H9 (cell line): Measurements from ENCODE around the gene GNL3. TPM values are rescaled to one million over a fixed set of nuclear protein-coding genes. Genes with fewer than 3 reads are reported as not detected.

Experiments used
- DNase-seq: peaks from one replicate; pipeline ENCODE4 v3.0.0-alpha.2; 2017
- H2AFZ ChIP-seq: one replicate; pipeline ENCODE4 v1.6.1; 2013; ENCODE audit warnings: mild to moderate bottlenecking, low read length, control low read depth, moderate library complexity
- H2AK5ac ChIP-seq: 2 replicates; pipeline ENCODE4 v1.6.1; 2013; ENCODE audit warnings: low read length, control low read depth, mixed read lengths; ENCODE audit not compliant: insufficient read length
- H2BK120ac ChIP-seq: one replicate; pipeline ENCODE4 v1.6.1; 2013; ENCODE audit warnings: low read depth, mild to moderate bottlenecking, low read length, control low read depth, inconsistent platforms; ENCODE audit not compliant: poor library complexity, severe bottlenecking
- H2BK12ac ChIP-seq: 2 replicates; pipeline ENCODE4 v1.6.1; 2013; ENCODE audit warnings: low read length, control low read depth, mixed read lengths, low read depth; ENCODE audit not compliant: insufficient read length
- H2BK15ac ChIP-seq: 2 replicates; pipeline ENCODE4 v1.6.1; 2013; ENCODE audit warnings: low read depth, low read length, control low read depth
- H2BK20ac ChIP-seq: one replicate; pipeline ENCODE4 v1.6.1; 2013; ENCODE audit warnings: low read depth, mild to moderate bottlenecking, low read length, control low read depth, inconsistent platforms; ENCODE audit not compliant: poor library complexity, severe bottlenecking
- H2BK5ac ChIP-seq: 2 replicates; pipeline ENCODE4 v1.6.1; 2013; ENCODE audit warnings: low read length, control low read depth, mixed read lengths; ENCODE audit not compliant: insufficient read length
- H3K14ac ChIP-seq: 2 replicates; pipeline ENCODE4 v1.6.1; 2013; ENCODE audit warnings: low read length, control low read depth; ENCODE audit not compliant: insufficient read depth
- H3K18ac ChIP-seq: 2 replicates; pipeline ENCODE4 v1.6.1; 2013; ENCODE audit warnings: low read depth, mild to moderate bottlenecking, mixed read lengths, low read length, control low read depth; ENCODE audit not compliant: insufficient read length
- H3K23ac ChIP-seq: 2 replicates; pipeline ENCODE4 v1.6.1; 2013; ENCODE audit warnings: low read length, control low read depth, mixed read lengths, low read depth; ENCODE audit not compliant: insufficient read length
- H3K23me2 ChIP-seq: 2 replicates; pipeline ENCODE4 v1.6.1; 2013; ENCODE audit warnings: low read depth, mild to moderate bottlenecking, mixed read lengths, low read length, control low read depth; ENCODE audit not compliant: insufficient read length, poor library complexity, severe bottlenecking
- H3K27ac ChIP-seq: 2 replicates; pipeline ENCODE4 v1.5.1; 2013; ENCODE audit warnings: low read length, control low read depth, mixed read lengths, low read depth; ENCODE audit not compliant: insufficient read length
- H3K27me3 ChIP-seq: 2 replicates; pipeline ENCODE4 v1.6.1; 2013; ENCODE audit warnings: low read length, control low read depth, inconsistent platforms; ENCODE audit not compliant: insufficient read depth
- H3K4ac ChIP-seq: 2 replicates; pipeline ENCODE4 v1.6.1; 2013; ENCODE audit warnings: low read depth, mild to moderate bottlenecking, control low read depth, inconsistent platforms, low read length, moderate library complexity
- H3K4me1 ChIP-seq: 2 replicates; pipeline ENCODE4 v1.6.1; 2013; ENCODE audit warnings: low read length, control low read depth, inconsistent platforms; ENCODE audit not compliant: insufficient read depth
- H3K4me2 ChIP-seq: 2 replicates; pipeline ENCODE4 v1.6.1; 2013; ENCODE audit warnings: low read length, control low read depth, mixed read lengths; ENCODE audit not compliant: insufficient read length, insufficient read depth
- H3K56ac ChIP-seq: 2 replicates; pipeline ENCODE4 v1.6.1; 2013; ENCODE audit warnings: low read depth, mild to moderate bottlenecking, mixed read lengths, low read length, control low read depth; ENCODE audit not compliant: insufficient read length
- H3K79me1 ChIP-seq: 2 replicates; pipeline ENCODE4 v1.6.1; 2013; ENCODE audit warnings: low read depth, mild to moderate bottlenecking, moderate library complexity, low read length, control low read depth, inconsistent platforms; ENCODE audit not compliant: insufficient read depth, poor library complexity, severe bottlenecking
- H3K79me2 ChIP-seq: 2 replicates; pipeline ENCODE4 v1.6.1; 2013; ENCODE audit warnings: low read length, control low read depth, inconsistent platforms; ENCODE audit not compliant: insufficient read depth
- H3K9ac ChIP-seq: 2 replicates; pipeline ENCODE4 v1.6.1; 2013; ENCODE audit warnings: low read length, control low read depth, mixed read lengths; ENCODE audit not compliant: insufficient read length; ENCODE audit errors: extremely low read depth
- H3K9me3 ChIP-seq: one replicate; pipeline ENCODE4 v1.6.1; 2013; ENCODE audit warnings: low read depth, low read length, inconsistent platforms; ENCODE audit not compliant: control insufficient read depth
- H3T11ph ChIP-seq: one replicate; pipeline ENCODE4 v1.6.1; 2013; ENCODE audit warnings: mild to moderate bottlenecking, low read length, control low read depth, inconsistent platforms
- H4K20me1 ChIP-seq: one replicate; pipeline ENCODE4 v1.6.1; 2013; ENCODE audit not compliant: control insufficient read depth, insufficient read length, insufficient read depth
- H4K5ac ChIP-seq: 2 replicates; pipeline ENCODE4 v1.6.1; 2013; ENCODE audit warnings: low read depth, mild to moderate bottlenecking, mixed read lengths, low read length, control low read depth; ENCODE audit not compliant: insufficient read length
- H4K8ac ChIP-seq: replicated peaks from 2 replicates; pipeline ENCODE4 v1.6.1; 2013; ENCODE audit warnings: low read length, control low read depth, mixed read lengths, low read depth; ENCODE audit not compliant: insufficient read length
- H4K91ac ChIP-seq: 2 replicates; pipeline ENCODE4 v1.6.1; 2013; ENCODE audit warnings: low read depth, mild to moderate bottlenecking, moderate library complexity, mixed read lengths, low read length, control low read depth; ENCODE audit not compliant: insufficient read length
- H3K27ac Mint-ChIP-seq, 3 experiments: 2 replicates in 2 of 3; 3 replicates in 1 of 3; pipeline ENCODE4 v1.8.0; 2020 to 2021; ENCODE audit warnings: mixed read lengths in 3 of 3, mild to moderate bottlenecking in 1 of 3, moderate library complexity in 1 of 3
- H3K27me3 Mint-ChIP-seq: 2 replicates; pipeline ENCODE4 v1.8.0; 2021; ENCODE audit warnings: low read depth, mild to moderate bottlenecking, moderate library complexity, mixed read lengths
- H3K36me3 Mint-ChIP-seq, 3 experiments: 2 replicates in 2 of 3; 3 replicates in 1 of 3; pipeline ENCODE4 v1.8.0; 2020 to 2021; ENCODE audit warnings: low read depth in 3 of 3, mixed read lengths in 3 of 3; ENCODE audit not compliant: insufficient read depth in 1 of 3
- H3K4me1 Mint-ChIP-seq, 2 experiments: 2 replicates each; pipeline ENCODE4 v1.8.0; 2020; ENCODE audit warnings: mixed read lengths in 2 of 2
- H3K4me3 Mint-ChIP-seq, 2 experiments: 2 replicates in 1 of 2; 3 replicates in 1 of 2; pipeline ENCODE4 v1.8.0; 2020 to 2021; ENCODE audit warnings: mild to moderate bottlenecking in 2 of 2, mixed read lengths in 2 of 2, moderate library complexity in 1 of 2
- H3K9me3 Mint-ChIP-seq, 2 experiments: 2 replicates in 1 of 2; 3 replicates in 1 of 2; pipeline ENCODE4 v1.8.0; 2020; ENCODE audit warnings: mild to moderate bottlenecking in 2 of 2, mixed read lengths in 2 of 2, moderate library complexity in 1 of 2
- WGBS: extraction: QIAGEN DNeasy Blood & Tissue Kit; methylation state at CpG from one replicate; pipeline ENCODE4 v1.1.7; 2013; ENCODE audit warnings: missing lambda C conversion rate, low lambda C conversion rate, mixed read lengths; ENCODE audit not compliant: insufficient read length; ENCODE audit errors: extremely low coverage; 5-methylcytosine and 5-hydroxymethylcytosine counted together
- total RNA-seq: library from RNA; stranded (reverse); gene quantifications from 2 replicates; pipeline ENCODE4 v1.2.1, GENCODE V29; 2021
- TF ChIP-seq, protein P1 (sequence below): fragments of 200-600 bp; sonication (generic); conservative IDR thresholded peaks from 3 replicates; pipeline ENCODE4 v1.8.0; 2021; ENCODE audit warnings: antibody characterized with exemption, mild to moderate bottlenecking

GNL3 gene
- total RNA-seq, 1 experiment from 2014 or later = 250 TPM

DNA sequence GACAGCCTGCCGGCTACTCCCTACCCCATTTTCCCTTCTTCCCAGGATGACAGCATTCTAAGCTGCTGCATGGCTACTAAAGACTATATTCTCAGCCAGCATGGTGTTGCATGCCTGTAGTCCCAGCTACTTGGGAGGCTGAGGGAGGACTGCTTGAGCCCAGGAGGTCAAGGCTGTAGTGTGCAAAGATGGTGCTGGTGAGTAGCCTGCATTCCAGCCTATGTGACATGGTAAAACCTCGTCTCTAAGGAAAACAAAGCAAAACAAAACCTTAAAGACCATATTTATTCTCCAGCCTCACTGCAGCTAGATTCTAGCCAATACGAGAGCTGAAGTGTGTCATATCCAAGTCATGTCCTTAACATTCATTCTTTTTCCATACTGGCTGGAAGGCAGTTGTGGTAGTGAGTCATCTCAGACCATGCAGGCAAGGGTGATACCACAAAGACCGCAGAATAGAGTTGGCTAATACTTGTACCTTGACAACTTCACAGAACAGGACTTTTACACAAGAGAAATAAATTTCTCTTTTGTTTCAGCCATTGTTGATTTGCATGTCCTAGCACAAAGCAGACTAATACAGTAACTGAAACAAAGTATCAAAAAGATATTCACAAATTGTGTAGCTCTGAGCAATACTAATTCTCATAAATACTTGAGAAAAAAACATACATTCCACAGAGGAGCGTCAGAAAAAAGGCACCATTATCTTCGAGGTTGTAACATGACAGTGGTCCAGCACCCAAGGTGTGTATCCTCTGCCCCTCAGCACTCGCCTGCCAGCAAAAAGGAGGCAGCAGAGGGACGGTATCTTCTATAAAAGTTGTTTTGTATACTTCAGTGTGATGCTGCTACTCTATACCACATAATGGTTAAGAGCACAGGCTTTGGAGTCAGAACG is 15.0 kb upstream of the GNL3 start:
- H3K9me3 Mint-ChIP-seq = no peaks in the 10 kb centered on the region
- Histone ChIP-seq H3K56ac (no peak overlapping the region), H2BK20ac (no peak overlapping the region)

More for the DNA sequence above, 15.0 kb upstream of the GNL3 start:
- H3K27ac Mint-ChIP-seq = peak overlapping the region in 1 of 3 experiments; percentile 70; a peak in 1 of 7 replicates
- Histone ChIP-seq H3K27ac (no peak overlapping the region), H2BK120ac (no peak overlapping the region), H2BK15ac (no peak overlapping the region), H4K5ac (no peak overlapping the region), H3K18ac (no peak overlapping the region), H4K91ac (no peak overlapping the region), H3K9ac (no peak overlapping the region), H2BK5ac (no peak overlapping the region), H3K23me2 (no peaks in the 10 kb centered on the region), H3K4me1 (no peaks in the 10 kb centered on the region), H3K14ac (no peak overlapping the region), H2AFZ (no peak overlapping the region), H3T11ph (no peak overlapping the region), H4K8ac (no peak overlapping the region), H3K79me2 (no peaks in the 10 kb centered on the region), H2AK5ac (no peak overlapping the region), H3K4me2 (no peak overlapping the region), H3K9me3 (no peaks in the 10 kb centered on the region), H3K4ac (no peak overlapping the region), H2BK12ac (no peak overlapping the region), H4K20me1 (no peaks in the 10 kb centered on the region), H3K23ac (no peak overlapping the region), H3K79me1 (peaks cover 3% of the 10 kb centered on the region), H3K27me3 (no peaks in the 10 kb centered on the region)
- TF ChIP-seq, protein P1, sequence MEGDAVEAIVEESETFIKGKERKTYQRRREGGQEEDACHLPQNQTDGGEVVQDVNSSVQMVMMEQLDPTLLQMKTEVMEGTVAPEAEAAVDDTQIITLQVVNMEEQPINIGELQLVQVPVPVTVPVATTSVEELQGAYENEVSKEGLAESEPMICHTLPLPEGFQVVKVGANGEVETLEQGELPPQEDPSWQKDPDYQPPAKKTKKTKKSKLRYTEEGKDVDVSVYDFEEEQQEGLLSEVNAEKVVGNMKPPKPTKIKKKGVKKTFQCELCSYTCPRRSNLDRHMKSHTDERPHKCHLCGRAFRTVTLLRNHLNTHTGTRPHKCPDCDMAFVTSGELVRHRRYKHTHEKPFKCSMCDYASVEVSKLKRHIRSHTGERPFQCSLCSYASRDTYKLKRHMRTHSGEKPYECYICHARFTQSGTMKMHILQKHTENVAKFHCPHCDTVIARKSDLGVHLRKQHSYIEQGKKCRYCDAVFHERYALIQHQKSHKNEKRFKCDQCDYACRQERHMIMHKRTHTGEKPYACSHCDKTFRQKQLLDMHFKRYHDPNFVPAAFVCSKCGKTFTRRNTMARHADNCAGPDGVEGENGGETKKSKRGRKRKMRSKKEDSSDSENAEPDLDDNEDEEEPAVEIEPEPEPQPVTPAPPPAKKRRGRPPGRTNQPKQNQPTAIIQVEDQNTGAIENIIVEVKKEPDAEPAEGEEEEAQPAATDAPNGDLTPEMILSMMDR = no peak
- no CpG with 5 or more reads among the region's 9 CpGs for WGBS
- H3K36me3 Mint-ChIP-seq = peaks cover 10 to 53% (median 42%) of the 10 kb centered on the region in 3 experiments; a peak in 6 of 7 replicates
- no peak overlapping the region for H3K4me3 Mint-ChIP-seq
- peaks cover 0 to 4% of the 10 kb centered on the region in 2 experiments; a peak in 2 of 4 replicates for H3K4me1 Mint-ChIP-seq
- H3K27me3 Mint-ChIP-seq = no peaks in the 10 kb centered on the region
- DNase-seq = no peak
